Measurements from ENCODE around the gene MLLT10. TPM values are rescaled to one million over a fixed set of nuclear protein-coding genes. Genes with fewer than 3 reads are reported as not detected.

The MLLT10 gene
- total RNA-seq, 1 donor from 2014 or later, result 46.8 TPM

GRCh38 chr10:21495752-21496342 is 38.2 kb upstream of the MLLT10 start:
- H3K4me3 Mint-ChIP-seq, result peak overlapping the region; percentile 93
- peak; percentile 99 for TF ChIP-seq CTCF (conservative IDR thresholded peaks at IDR 0.05)
- peaks cover 7% of the 10 kb centered on the region for H3K27me3 Mint-ChIP-seq
- H3K9me3 Mint-ChIP-seq, result no peaks in the 10 kb centered on the region
- H3K4me1 Mint-ChIP-seq (ENCODE audit: unreplicated experiment), result peaks cover 22% of the 10 kb centered on the region
- DNase-seq (ENCODE audit: extremely low spot score, unreplicated experiment), result peak; percentile 97
- peak overlapping the region; percentile 95 for H3K27ac Mint-ChIP-seq
- no peaks in the 10 kb centered on the region for H3K36me3 Mint-ChIP-seq

GRCh38 chr10:21496343-21497176 is 37.5 kb upstream of the MLLT10 start:
- Mint-ChIP-seq H3K4me1 (ENCODE audit: unreplicated experiment) (peaks cover 29% of the 10 kb centered on the region), H3K9me3 (no peaks in the 10 kb centered on the region), H3K27me3 (peaks cover 7% of the 10 kb centered on the region), H3K27ac (peak overlapping the region; percentile 95), H3K4me3 (peak overlapping the region; percentile 93), H3K36me3 (no peaks in the 10 kb centered on the region)
- DNase-seq (ENCODE audit: extremely low spot score, unreplicated experiment), result peak; percentile 78
- peak; percentile 36 for TF ChIP-seq CTCF (conservative IDR thresholded peaks at IDR 0.05)

GRCh38 chr10:21497177-21497807 is 36.7 kb upstream of the MLLT10 start:
- peak; percentile 92 for DNase-seq (ENCODE audit: extremely low spot score, unreplicated experiment)
- Mint-ChIP-seq H3K9me3 (no peaks in the 10 kb centered on the region), H3K27ac (peak overlapping the region; percentile 57), H3K4me3 (peak overlapping the region; percentile 92), H3K27me3 (peaks cover 7% of the 10 kb centered on the region), H3K4me1 (ENCODE audit: unreplicated experiment) (peaks cover 37% of the 10 kb centered on the region), H3K36me3 (no peaks in the 10 kb centered on the region)
- no peak for TF ChIP-seq CTCF (conservative IDR thresholded peaks at IDR 0.05)

- Mint-ChIP-seq H3K27me3 (peaks cover 7% of the 10 kb centered on the region), H3K27ac (peak overlapping the region; percentile 57), H3K4me1 (ENCODE audit: unreplicated experiment) (peaks cover 47% of the 10 kb centered on the region), H3K9me3 (no peaks in the 10 kb centered on the region), H3K36me3 (no peaks in the 10 kb centered on the region), H3K4me3 (peak overlapping the region; percentile 92)
- no peak for DNase-seq (ENCODE audit: extremely low spot score, unreplicated experiment)
- TF ChIP-seq CTCF (conservative IDR thresholded peaks at IDR 0.05), result no peak
Observed at GRCh38 chr10:21498377-21498776, 35.7 kb upstream of the MLLT10 start.

- peak overlapping the region; percentile 92 for H3K4me3 Mint-ChIP-seq
- H3K9me3 Mint-ChIP-seq, result no peaks in the 10 kb centered on the region
- no peaks in the 10 kb centered on the region for H3K36me3 Mint-ChIP-seq
- peaks cover 50% of the 10 kb centered on the region for H3K4me1 Mint-ChIP-seq (ENCODE audit: unreplicated experiment)
- H3K27ac Mint-ChIP-seq, result peak overlapping the region; percentile 39
- TF ChIP-seq CTCF (conservative IDR thresholded peaks at IDR 0.05), result no peak
- DNase-seq (ENCODE audit: extremely low spot score, unreplicated experiment), result no peak
- peaks cover 7% of the 10 kb centered on the region for H3K27me3 Mint-ChIP-seq
Observed at GRCh38 chr10:21498986-21499385, 35.0 kb upstream of the MLLT10 start.
